ENCODE data around the gene MAPRE3. TPM values are rescaled to one million over a fixed set of nuclear protein-coding genes. Genes with fewer than 3 reads are reported as not detected.

The MAPRE3 gene
- total and polyA plus RNA-seq, 9 of the 15 experiments (the other 6 are each of a cell fraction or from before 2014, with no cell fraction given) = 0.70 to 43.2 (median 12.6) TPM

DNA sequence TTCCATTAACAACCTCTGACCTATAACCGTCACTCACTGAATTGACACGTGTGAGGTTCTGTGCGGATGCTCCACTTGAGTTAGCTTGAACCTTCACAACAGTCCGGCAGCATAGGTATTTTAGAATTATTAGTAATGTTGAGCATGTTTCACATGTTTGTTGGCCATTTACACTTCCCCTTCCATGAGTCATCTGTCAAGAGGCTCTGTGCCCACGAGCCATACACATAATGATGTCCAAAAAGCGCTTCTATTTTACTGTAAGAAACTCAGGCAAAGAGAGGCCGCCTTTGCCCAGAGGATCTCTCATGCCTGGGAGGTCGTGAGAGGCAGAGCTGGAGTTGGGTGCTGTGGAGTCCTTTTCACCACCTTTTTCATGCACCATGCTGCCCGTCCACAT, 33.4 kb downstream of the MAPRE3 start (continued):
- TF ChIP-seq, protein P1, sequence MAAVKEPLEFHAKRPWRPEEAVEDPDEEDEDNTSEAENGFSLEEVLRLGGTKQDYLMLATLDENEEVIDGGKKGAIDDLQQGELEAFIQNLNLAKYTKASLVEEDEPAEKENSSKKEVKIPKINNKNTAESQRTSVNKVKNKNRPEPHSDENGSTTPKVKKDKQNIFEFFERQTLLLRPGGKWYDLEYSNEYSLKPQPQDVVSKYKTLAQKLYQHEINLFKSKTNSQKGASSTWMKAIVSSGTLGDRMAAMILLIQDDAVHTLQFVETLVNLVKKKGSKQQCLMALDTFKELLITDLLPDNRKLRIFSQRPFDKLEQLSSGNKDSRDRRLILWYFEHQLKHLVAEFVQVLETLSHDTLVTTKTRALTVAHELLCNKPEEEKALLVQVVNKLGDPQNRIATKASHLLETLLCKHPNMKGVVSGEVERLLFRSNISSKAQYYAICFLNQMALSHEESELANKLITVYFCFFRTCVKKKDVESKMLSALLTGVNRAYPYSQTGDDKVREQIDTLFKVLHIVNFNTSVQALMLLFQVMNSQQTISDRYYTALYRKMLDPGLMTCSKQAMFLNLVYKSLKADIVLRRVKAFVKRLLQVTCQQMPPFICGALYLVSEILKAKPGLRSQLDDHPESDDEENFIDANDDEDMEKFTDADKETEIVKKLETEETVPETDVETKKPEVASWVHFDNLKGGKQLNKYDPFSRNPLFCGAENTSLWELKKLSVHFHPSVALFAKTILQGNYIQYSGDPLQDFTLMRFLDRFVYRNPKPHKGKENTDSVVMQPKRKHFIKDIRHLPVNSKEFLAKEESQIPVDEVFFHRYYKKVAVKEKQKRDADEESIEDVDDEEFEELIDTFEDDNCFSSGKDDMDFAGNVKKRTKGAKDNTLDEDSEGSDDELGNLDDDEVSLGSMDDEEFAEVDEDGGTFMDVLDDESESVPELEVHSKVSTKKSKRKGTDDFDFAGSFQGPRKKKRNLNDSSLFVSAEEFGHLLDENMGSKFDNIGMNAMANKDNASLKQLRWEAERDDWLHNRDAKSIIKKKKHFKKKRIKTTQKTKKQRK (IDR thresholded peaks at IDR 0.05; ENCODE audit: borderline replicate concordance, low read depth, low read length) = no peak
- TF ChIP-seq GABPB2 (CRISPR knock-in tag; conservative IDR thresholded peaks at IDR 0.05) (no peak), ZNF175 (CRISPR knock-in tag; IDR thresholded peaks at IDR 0.05; ENCODE audit: low read depth) (0 out of 2 replicates have a peak, but pooled peaks have one; percentile 42), POLR2AphosphoS5 (IDR thresholded peaks at IDR 0.05; ENCODE audit: control insufficient read depth, insufficient read depth, low read depth, low read length) (no peak), SOX6 (IDR thresholded peaks at IDR 0.05) (no peak), ZNF41 (CRISPR knock-in tag; conservative IDR thresholded peaks at IDR 0.05) (no peak), SNRNP70 (optimal IDR thresholded peaks at IDR 0.05; ENCODE audit: low read depth, low read length) (no peak), JUN (IDR thresholded peaks at IDR 0.05; ENCODE audit: borderline replicate concordance, low read depth, low read length) (peak; percentile 78; the same call in 1 of the 2 replicates), JUN (CRISPR knock-in tag; IDR thresholded peaks at IDR 0.05; ENCODE audit: borderline replicate concordance) (no peak), NCOR1 (IDR thresholded peaks at IDR 0.05) (no peak), SREBF2 (CRISPR knock-in tag; IDR thresholded peaks at IDR 0.05) (no peak), DMBX1 (CRISPR knock-in tag; IDR thresholded peaks at IDR 0.05; ENCODE audit: borderline replicate concordance) (peak; percentile 66; the same call in 1 of the 2 replicates), RAD51 (IDR thresholded peaks at IDR 0.05; ENCODE audit: borderline replicate concordance, low read depth) (no peak), SMC3 (conservative IDR thresholded peaks at IDR 0.05; ENCODE audit: insufficient read depth, low read depth, low read length) (no peak), DACH1 (IDR thresholded peaks at IDR 0.05; ENCODE audit: partially characterized antibody) (no peak), ZNF143 (CRISPR knock-in tag; IDR thresholded peaks at IDR 0.05) (no peak), PRMT5 (CRISPR knock-in tag; IDR thresholded peaks at IDR 0.05) (no peak)
- TF ChIP-seq, protein P2, sequence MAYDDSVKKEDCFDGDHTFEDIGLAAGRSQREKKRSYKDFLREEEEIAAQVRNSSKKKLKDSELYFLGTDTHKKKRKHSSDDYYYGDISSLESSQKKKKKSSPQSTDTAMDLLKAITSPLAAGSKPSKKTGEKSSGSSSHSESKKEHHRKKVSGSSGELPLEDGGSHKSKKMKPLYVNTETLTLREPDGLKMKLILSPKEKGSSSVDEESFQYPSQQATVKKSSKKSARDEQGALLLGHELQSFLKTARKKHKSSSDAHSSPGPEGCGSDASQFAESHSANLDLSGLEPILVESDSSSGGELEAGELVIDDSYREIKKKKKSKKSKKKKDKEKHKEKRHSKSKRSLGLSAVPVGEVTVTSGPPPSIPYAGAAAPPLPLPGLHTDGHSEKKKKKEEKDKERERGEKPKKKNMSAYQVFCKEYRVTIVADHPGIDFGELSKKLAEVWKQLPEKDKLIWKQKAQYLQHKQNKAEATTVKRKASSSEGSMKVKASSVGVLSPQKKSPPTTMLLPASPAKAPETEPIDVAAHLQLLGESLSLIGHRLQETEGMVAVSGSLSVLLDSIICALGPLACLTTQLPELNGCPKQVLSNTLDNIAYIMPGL (CRISPR knock-in tag; IDR thresholded peaks at IDR 0.05) = no peak
- TF ChIP-seq, protein P3, sequence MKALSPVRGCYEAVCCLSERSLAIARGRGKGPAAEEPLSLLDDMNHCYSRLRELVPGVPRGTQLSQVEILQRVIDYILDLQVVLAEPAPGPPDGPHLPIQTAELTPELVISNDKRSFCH (CRISPR knock-in tag; IDR thresholded peaks at IDR 0.05) = no peak
- TF ChIP-seq, protein P3 (tag; IDR thresholded peaks at IDR 0.05) = no peak
- TF ChIP-seq, protein P4, sequence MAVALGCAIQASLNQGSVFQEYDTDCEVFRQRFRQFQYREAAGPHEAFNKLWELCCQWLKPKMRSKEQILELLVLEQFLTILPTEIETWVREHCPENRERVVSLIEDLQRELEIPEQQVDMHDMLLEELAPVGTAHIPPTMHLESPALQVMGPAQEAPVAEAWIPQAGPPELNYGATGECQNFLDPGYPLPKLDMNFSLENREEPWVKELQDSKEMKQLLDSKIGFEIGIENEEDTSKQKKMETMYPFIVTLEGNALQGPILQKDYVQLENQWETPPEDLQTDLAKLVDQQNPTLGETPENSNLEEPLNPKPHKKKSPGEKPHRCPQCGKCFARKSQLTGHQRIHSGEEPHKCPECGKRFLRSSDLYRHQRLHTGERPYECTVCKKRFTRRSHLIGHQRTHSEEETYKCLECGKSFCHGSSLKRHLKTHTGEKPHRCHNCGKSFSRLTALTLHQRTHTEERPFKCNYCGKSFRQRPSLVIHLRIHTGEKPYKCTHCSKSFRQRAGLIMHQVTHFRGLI (CRISPR knock-in tag; IDR thresholded peaks at IDR 0.05) = no peak

Data from K562 (cell line).